ENCODE results near the gene ANKRD7.

DNA sequence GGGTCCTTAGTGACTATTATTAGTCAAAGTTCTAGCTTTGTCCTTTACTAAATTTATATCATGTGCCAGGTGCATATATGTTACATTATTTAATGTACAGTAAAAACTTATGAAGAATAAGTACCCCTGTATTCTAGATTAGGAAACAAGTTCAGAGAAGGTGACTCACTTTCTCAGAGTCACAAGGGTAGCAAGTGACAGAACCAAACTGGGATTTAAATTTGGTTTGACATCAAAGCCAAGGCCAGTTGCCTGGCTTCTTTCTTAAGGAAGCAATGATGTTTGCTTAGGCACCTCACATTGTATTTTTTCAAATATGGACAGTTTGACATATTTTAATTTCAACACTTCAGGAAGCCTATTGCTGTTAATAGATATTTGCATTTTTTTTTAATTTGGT lies 38.0 kb upstream of the ANKRD7 start:
- TF ChIP-seq, protein P1, sequence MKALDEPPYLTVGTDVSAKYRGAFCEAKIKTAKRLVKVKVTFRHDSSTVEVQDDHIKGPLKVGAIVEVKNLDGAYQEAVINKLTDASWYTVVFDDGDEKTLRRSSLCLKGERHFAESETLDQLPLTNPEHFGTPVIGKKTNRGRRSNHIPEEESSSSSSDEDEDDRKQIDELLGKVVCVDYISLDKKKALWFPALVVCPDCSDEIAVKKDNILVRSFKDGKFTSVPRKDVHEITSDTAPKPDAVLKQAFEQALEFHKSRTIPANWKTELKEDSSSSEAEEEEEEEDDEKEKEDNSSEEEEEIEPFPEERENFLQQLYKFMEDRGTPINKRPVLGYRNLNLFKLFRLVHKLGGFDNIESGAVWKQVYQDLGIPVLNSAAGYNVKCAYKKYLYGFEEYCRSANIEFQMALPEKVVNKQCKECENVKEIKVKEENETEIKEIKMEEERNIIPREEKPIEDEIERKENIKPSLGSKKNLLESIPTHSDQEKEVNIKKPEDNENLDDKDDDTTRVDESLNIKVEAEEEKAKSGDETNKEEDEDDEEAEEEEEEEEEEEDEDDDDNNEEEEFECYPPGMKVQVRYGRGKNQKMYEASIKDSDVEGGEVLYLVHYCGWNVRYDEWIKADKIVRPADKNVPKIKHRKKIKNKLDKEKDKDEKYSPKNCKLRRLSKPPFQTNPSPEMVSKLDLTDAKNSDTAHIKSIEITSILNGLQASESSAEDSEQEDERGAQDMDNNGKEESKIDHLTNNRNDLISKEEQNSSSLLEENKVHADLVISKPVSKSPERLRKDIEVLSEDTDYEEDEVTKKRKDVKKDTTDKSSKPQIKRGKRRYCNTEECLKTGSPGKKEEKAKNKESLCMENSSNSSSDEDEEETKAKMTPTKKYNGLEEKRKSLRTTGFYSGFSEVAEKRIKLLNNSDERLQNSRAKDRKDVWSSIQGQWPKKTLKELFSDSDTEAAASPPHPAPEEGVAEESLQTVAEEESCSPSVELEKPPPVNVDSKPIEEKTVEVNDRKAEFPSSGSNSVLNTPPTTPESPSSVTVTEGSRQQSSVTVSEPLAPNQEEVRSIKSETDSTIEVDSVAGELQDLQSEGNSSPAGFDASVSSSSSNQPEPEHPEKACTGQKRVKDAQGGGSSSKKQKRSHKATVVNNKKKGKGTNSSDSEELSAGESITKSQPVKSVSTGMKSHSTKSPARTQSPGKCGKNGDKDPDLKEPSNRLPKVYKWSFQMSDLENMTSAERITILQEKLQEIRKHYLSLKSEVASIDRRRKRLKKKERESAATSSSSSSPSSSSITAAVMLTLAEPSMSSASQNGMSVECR (CRISPR knock-in tag; IDR thresholded peaks at IDR 0.05; ENCODE audit: borderline replicate concordance): no peak
- TF ChIP-seq FOXK1 (CRISPR knock-in tag; IDR thresholded peaks at IDR 0.05) (no peak), CTCF (IDR thresholded peaks at IDR 0.05) (no peak), ZNF263 (CRISPR knock-in tag; IDR thresholded peaks at IDR 0.05; ENCODE audit: low read depth) (no peak), TEAD1 (CRISPR knock-in tag; IDR thresholded peaks at IDR 0.05) (no peak), MAX (CRISPR knock-in tag; IDR thresholded peaks at IDR 0.05) (no peak), NR2C2 (CRISPR knock-in tag; IDR thresholded peaks at IDR 0.05) (no peak), SP1 (CRISPR knock-in tag; conservative IDR thresholded peaks at IDR 0.05) (no peak), SMAD4 (CRISPR knock-in tag; IDR thresholded peaks at IDR 0.05) (no peak)
- TF ChIP-seq, protein P2, sequence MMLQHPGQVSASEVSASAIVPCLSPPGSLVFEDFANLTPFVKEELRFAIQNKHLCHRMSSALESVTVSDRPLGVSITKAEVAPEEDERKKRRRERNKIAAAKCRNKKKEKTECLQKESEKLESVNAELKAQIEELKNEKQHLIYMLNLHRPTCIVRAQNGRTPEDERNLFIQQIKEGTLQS (CRISPR knock-in tag; conservative IDR thresholded peaks at IDR 0.05): no peak

Measured in WTC11 (cell line).